Loucy (cell line): ENCODE data around the gene TBX3.

Source experiments
- H2AFZ ChIP-seq: fragments of 200-600 bp; sonication (generic); 2 replicates; pipeline ENCODE4 v1.6.0; 2016; ENCODE audit warnings: antibody characterized with exemption, mild to moderate bottlenecking, low read length, moderate library complexity
- H3F3A ChIP-seq: fragments of 200-600 bp; 2 replicates; pipeline ENCODE4 v1.6.0; 2016; ENCODE audit warnings: antibody characterized with exemption, low read depth, mild to moderate bottlenecking
- H3K27me3 ChIP-seq: fragments of 200-600 bp; sonication (generic); 2 replicates; pipeline ENCODE4 v1.6.1; 2014; ENCODE audit warnings: low read length, mild to moderate bottlenecking; ENCODE audit not compliant: insufficient read depth, poor library complexity, severe bottlenecking
- H3K36me3 ChIP-seq: fragments of 200-600 bp; sonication (generic); 2 replicates; pipeline ENCODE4 v1.6.1; 2016; ENCODE audit warnings: low read length; ENCODE audit not compliant: insufficient read depth
- H3K4me1 ChIP-seq: fragments of 200-600 bp; sonication (generic); 2 replicates; pipeline ENCODE4 v1.5.1; 2014; ENCODE audit warnings: low read length, mild to moderate bottlenecking; ENCODE audit not compliant: insufficient read depth, poor library complexity, severe bottlenecking
- H3K4me2 ChIP-seq: fragments of 200-600 bp; sonication (generic); 2 replicates; pipeline ENCODE4 v1.6.0; 2014; ENCODE audit warnings: antibody characterized with exemption, low read length, low read depth, mild to moderate bottlenecking; ENCODE audit not compliant: poor library complexity, severe bottlenecking
- H3K4me3 ChIP-seq: fragments of 200-600 bp; sonication (generic); 2 replicates; pipeline ENCODE4 v1.5.1; 2014; ENCODE audit warnings: low read length, mild to moderate bottlenecking, mixed read lengths; ENCODE audit not compliant: poor library complexity, severe bottlenecking
- H3K79me2 ChIP-seq: fragments of 200-600 bp; sonication (generic); 2 replicates; pipeline ENCODE4 v1.6.1; 2014; ENCODE audit warnings: low read length; ENCODE audit not compliant: insufficient read depth
- H3K9ac ChIP-seq: fragments of 200-600 bp; sonication (generic); 2 replicates; pipeline ENCODE4 v1.6.0; 2014; ENCODE audit warnings: mild to moderate bottlenecking, low read depth, low read length, moderate library complexity; ENCODE audit not compliant: poor library complexity, severe bottlenecking
- H3K9me2 ChIP-seq: fragments of 200-600 bp; sonication (generic); replicated peaks from 2 replicates; pipeline ENCODE4 v1.6.1; 2016; ENCODE audit warnings: low read depth, low read length, mixed read lengths
- H3K9me3 ChIP-seq: fragments of 200-600 bp; sonication (generic); 2 replicates; pipeline ENCODE4 v1.6.1; 2014; ENCODE audit warnings: mild to moderate bottlenecking, antibody characterized with exemption, low read length, low read depth; ENCODE audit not compliant: insufficient read depth
- H4K20me1 ChIP-seq: fragments of 200-600 bp; sonication (generic); 2 replicates; pipeline ENCODE4 v1.6.0; 2014; ENCODE audit warnings: antibody characterized with exemption, low read length, mild to moderate bottlenecking; ENCODE audit not compliant: insufficient read depth, poor library complexity, severe bottlenecking
- CTCF ChIP-seq: fragments of 200-600 bp; sonication (generic); conservative IDR thresholded peaks from 2 replicates; pipeline ENCODE4 v1.5.1; 2014; ENCODE audit warnings: mild to moderate bottlenecking, antibody characterized with exemption, low read length
- EZH2phosphoT487 ChIP-seq: fragments of 200-600 bp; IDR thresholded peaks from 2 replicates; pipeline ENCODE4 v1.6.1; 2018; ENCODE audit warnings: antibody characterized with exemption, mild to moderate bottlenecking, moderate library complexity, borderline replicate concordance

Gene TBX3

GRCh38 chr12:114656906-114657596, 26.9 kb downstream of the TBX3 start:
- Histone ChIP-seq H2AFZ (no peak overlapping the region), H3K4me1 (no peaks in the 10 kb centered on the region), H3K9me2 (no peaks in the 10 kb centered on the region)

GRCh38 chr12:114655934-114656749, 27.8 kb downstream of the TBX3 start:
- Histone ChIP-seq H2AFZ (no peak overlapping the region), H3K27me3 (no peaks in the 10 kb centered on the region), H3K4me2 (no peak overlapping the region), H3K79me2 (no peaks in the 10 kb centered on the region), H3K36me3 (no peaks in the 10 kb centered on the region), H3K9me3 (no peaks in the 10 kb centered on the region), H3K4me1 (no peaks in the 10 kb centered on the region), H3K9me2 (no peaks in the 10 kb centered on the region), H3K4me3 (no peak overlapping the region), H4K20me1 (no peaks in the 10 kb centered on the region), H3F3A (no peaks in the 10 kb centered on the region), H3K9ac (no peak overlapping the region)
- no peak for TF ChIP-seq CTCF
- no peak for TF ChIP-seq EZH2phosphoT487

More at GRCh38 chr12:114656906-114657596, 26.9 kb downstream of the TBX3 start:
- H3K9me3 ChIP-seq: no peaks in the 10 kb centered on the region
- H3K9ac ChIP-seq: no peak overlapping the region
- no peaks in the 10 kb centered on the region for H3K79me2 ChIP-seq
- TF ChIP-seq CTCF: no peak
- no peak for TF ChIP-seq EZH2phosphoT487
- no peak overlapping the region for H3K4me3 ChIP-seq
- H3K27me3 ChIP-seq: no peaks in the 10 kb centered on the region
- H3K36me3 ChIP-seq: no peaks in the 10 kb centered on the region
- H3K4me2 ChIP-seq: no peak overlapping the region
- no peaks in the 10 kb centered on the region for H4K20me1 ChIP-seq
- H3F3A ChIP-seq: no peaks in the 10 kb centered on the region

- no peaks in the 10 kb centered on the region for H3K9me2 ChIP-seq
- no peaks in the 10 kb centered on the region for H3K9me3 ChIP-seq
- no peaks in the 10 kb centered on the region for H3K27me3 ChIP-seq
- H2AFZ ChIP-seq: no peak overlapping the region
- H3F3A ChIP-seq: no peaks in the 10 kb centered on the region
- H3K4me1 ChIP-seq: no peaks in the 10 kb centered on the region
- H3K79me2 ChIP-seq: no peaks in the 10 kb centered on the region
- H3K9ac ChIP-seq: no peak overlapping the region
- no peaks in the 10 kb centered on the region for H4K20me1 ChIP-seq
- no peak for TF ChIP-seq EZH2phosphoT487
- no peak for TF ChIP-seq CTCF
- no peak overlapping the region for H3K4me2 ChIP-seq
- no peaks in the 10 kb centered on the region for H3K36me3 ChIP-seq
- no peak overlapping the region for H3K4me3 ChIP-seq
Observed at GRCh38 chr12:114649585-114649984, 34.4 kb downstream of the TBX3 start.
